Liver (tissue), 9 donors: ENCODE data around the gene CCDC92B. TPM values are rescaled to one million over a fixed set of nuclear protein-coding genes. Genes with fewer than 3 reads are reported as not detected.

ENCODE experiments used
- DNase-seq: peaks from one replicate; pipeline ENCODE4 v3.0.0-alpha.2; 2017; ENCODE audit warnings: low spot score
- H3K27ac ChIP-seq, 2 donors: one replicate each; pipeline ENCODE4 v1.7.0; 2013; ENCODE audit warnings: inconsistent platforms in 2 of 2, low read length in 2 of 2, control low read depth in 1 of 2, low read depth in 1 of 2, mild to moderate bottlenecking in 1 of 2
- H3K27me3 ChIP-seq, 4 donors: one replicate each; pipeline versions ENCODE4 v1.6.1 to v1.7.0; 2013; ENCODE audit warnings: low read length in 3 of 4, inconsistent platforms in 1 of 4, mild to moderate bottlenecking in 1 of 4, moderate library complexity in 1 of 4; ENCODE audit not compliant: control insufficient read depth in 4 of 4, insufficient read depth in 4 of 4
- H3K36me3 ChIP-seq, 4 donors: one replicate each; pipeline versions ENCODE4 v1.6.1 to v1.7.0; 2013; ENCODE audit warnings: low read length in 3 of 4, mild to moderate bottlenecking in 3 of 4, low read depth in 1 of 4, moderate library complexity in 1 of 4; ENCODE audit not compliant: control insufficient read depth in 4 of 4, insufficient read depth in 3 of 4
- H3K4me1 ChIP-seq, 4 donors: one replicate each; pipeline versions ENCODE4 v1.6.1 to v1.7.0; 2013; ENCODE audit warnings: low read length in 3 of 4, mild to moderate bottlenecking in 3 of 4, moderate library complexity in 1 of 4; ENCODE audit not compliant: control insufficient read depth in 4 of 4, insufficient read depth in 4 of 4
- H3K4me3 ChIP-seq, 3 donors: one replicate each; pipeline versions ENCODE4 v1.6.1 to v1.7.0; 2013; ENCODE audit warnings: low read length in 3 of 3, control low read depth in 1 of 3, low read depth in 1 of 3, mild to moderate bottlenecking in 1 of 3
- H3K9ac ChIP-seq, 2 donors: one replicate each; pipeline ENCODE4 v1.7.0; 2013; ENCODE audit warnings: low read length in 2 of 2, mild to moderate bottlenecking in 2 of 2, moderate library complexity in 2 of 2, control low read depth in 1 of 2, low read depth in 1 of 2
- H3K9me3 ChIP-seq, 4 donors: one replicate each; pipeline versions ENCODE4 v1.6.1 to v1.7.0; 2013; ENCODE audit warnings: low read length in 3 of 4; ENCODE audit not compliant: control insufficient read depth in 4 of 4
- EGR1 ChIP-seq, 2 donors: IDR thresholded peaks; 2 replicates each; pipeline ENCODE4 v1.6.1; 2016 to 2018; ENCODE audit warnings: antibody characterized with exemption in 2 of 2, low read depth in 2 of 2
- HNF4A ChIP-seq, 2 donors: conservative IDR thresholded peaks; 2 replicates each; pipeline ENCODE4 v1.6.1; 2016; ENCODE audit warnings: antibody characterized with exemption in 2 of 2, mild to moderate bottlenecking in 2 of 2
- JUND ChIP-seq, 2 donors: IDR thresholded peaks; 2 replicates each; pipeline ENCODE4 v1.6.1; 2016; ENCODE audit warnings: antibody characterized with exemption in 2 of 2
- MAX ChIP-seq: IDR thresholded peaks from 2 replicates; pipeline ENCODE4 v1.6.1; 2016; ENCODE audit warnings: antibody characterized with exemption
- NR2F2 ChIP-seq: IDR thresholded peaks from 2 replicates; pipeline ENCODE4 v1.6.1; 2016; ENCODE audit warnings: antibody characterized with exemption
- RAD21 ChIP-seq, 2 donors: IDR thresholded peaks; 2 replicates each; pipeline ENCODE4 v1.6.1; 2016; ENCODE audit warnings: antibody characterized with exemption in 2 of 2, mild to moderate bottlenecking in 2 of 2
- REST ChIP-seq: IDR thresholded peaks from 2 replicates; pipeline ENCODE4 v1.6.1; 2016; ENCODE audit warnings: antibody characterized with exemption, mild to moderate bottlenecking
- RXRA ChIP-seq, 2 donors: IDR thresholded peaks; 2 replicates each; pipeline ENCODE4 v1.6.1; 2017 to 2018; ENCODE audit warnings: antibody characterized with exemption in 2 of 2, mild to moderate bottlenecking in 1 of 2
- ZBTB33 ChIP-seq: IDR thresholded peaks from 2 replicates; pipeline ENCODE4 v1.6.1; 2016; ENCODE audit warnings: antibody characterized with exemption
- WGBS: extraction: QIAGEN DNeasy Blood & Tissue Kit; methylation state at CpG from one replicate; pipeline ENCODE4 v1.1.7; 2013; 5-methylcytosine and 5-hydroxymethylcytosine counted together
- polyA plus RNA-seq, 2 donors: library from polyadenylated mRNA; stranded (reverse) in 1 of 2; unstranded in 1 of 2; fragments of 200-250 nt in 1 of 2; fragments of >200 nt in 1 of 2; fragmentation: Nextera tagmentation in 1 of 2; extraction: Ambion mirVana in 1 of 2; gene quantifications; one replicate each; pipeline versions ENCODE4 v1.2.1 to v1.2.3, GENCODE V29; 2013 to 2015
- total RNA-seq, 2 donors: library from RNA; depleted of rRNA; stranded (reverse); fragments of >200 nt; gene quantifications; one replicate each; pipeline ENCODE4 v1.2.3, GENCODE V29; 2014
- donor health status: healthy.
- donor health status: healthy.
- donor health status: healthy.
- donor health status: healthy.
- donor health status: healthy.

The CCDC92B gene
- total and polyA plus RNA-seq, 4 donors: not detected

- Histone ChIP-seq H3K9ac (no peak overlapping the region), H3K27me3 (no peaks in the 10 kb centered on the region), H3K4me3 (no peak overlapping the region), H3K4me1 (peaks cover 2 to 8% (median 6%) of the 10 kb centered on the region in 4 donors), H3K9me3 (no peaks in the 10 kb centered on the region), H3K36me3 (no peaks in the 10 kb centered on the region), H3K27ac (no peak overlapping the region)
- no peak for DNase-seq
- 85% methylated on average over 5 of the region's 5 CpGs for WGBS
- TF ChIP-seq JUND (IDR thresholded peaks at IDR 0.05): no peak
- TF ChIP-seq ZBTB33: no peak
- no peak for TF ChIP-seq EGR1 (IDR thresholded peaks at IDR 0.05; ENCODE audit: low read depth in 2 of 2)
- TF ChIP-seq RXRA (IDR thresholded peaks at IDR 0.05): no peak
These were observed 32.8 kb downstream of the CCDC92B start for GRCh38 chr17:2716649-2717048.

- WGBS: 97% methylated on average over 9 of the region's 9 CpGs
- no peak overlapping the region for H3K4me3 ChIP-seq
- H3K36me3 ChIP-seq: no peaks in the 10 kb centered on the region
- no peak for DNase-seq
- H3K27me3 ChIP-seq: no peaks in the 10 kb centered on the region
- peaks cover 2 to 27% (median 16%) of the 10 kb centered on the region in 4 donors for H3K4me1 ChIP-seq
- no peaks in the 10 kb centered on the region for H3K9me3 ChIP-seq
- no peak overlapping the region for H3K9ac ChIP-seq
- TF ChIP-seq HNF4A (conservative IDR thresholded peaks at IDR 0.05): no peak
- no peak overlapping the region for H3K27ac ChIP-seq
These were observed 35.6 kb downstream of the CCDC92B start for GRCh38 chr17:2713881-2714280.

- H3K9me3 ChIP-seq: no peaks in the 10 kb centered on the region
- no peak for TF ChIP-seq REST
- TF ChIP-seq MAX: no peak
- TF ChIP-seq RAD21 (IDR thresholded peaks at IDR 0.05): no peak
- no peak for TF ChIP-seq NR2F2
These were observed 37.0 kb downstream of the CCDC92B start for GRCh38 chr17:2712300-2713043.

More at GRCh38 chr17:2712300-2713043, 37.0 kb downstream of the CCDC92B start:
- Histone ChIP-seq H3K36me3 (no peaks in the 10 kb centered on the region), H3K9ac (peak overlapping the region; percentile 57 to 64), H3K4me1 (peaks cover 5 to 41% (median 28%) of the 10 kb centered on the region in 4 donors), H3K27ac (peak overlapping the region in 1 of 2 donors; percentile 73), H3K4me3 (peak overlapping the region; percentile 83 to 94 (median 88)), H3K27me3 (no peaks in the 10 kb centered on the region)
- WGBS: 59% methylated on average over 36 of the region's 36 CpGs
- peak; percentile 46 for DNase-seq
